AG04449 (cell line): ENCODE data around the gene PIEZO2.

Source experiments
- CTCF ChIA-PET: fragments of 350-600 bp; formaldehyde crosslinking; extraction: SDS; loops from one replicate; lab custom pipeline; 2021; ENCODE audit warnings: antibody characterized with exemption; lab: Yijun Ruan, JAX
- POLR2A ChIA-PET: fragments of 400-600, 350-600 bp; formaldehyde crosslinking; extraction: SDS; loops from one replicate; lab custom pipeline; 2020; ENCODE audit warnings: antibody characterized with exemption, inconsistent platforms; lab: Yijun Ruan, JAX
- DNase-seq: peaks from one replicate; pipeline ENCODE4 v3.0.0-alpha.2; 2010; ENCODE audit warnings: low read depth, low spot score
- H3K4me3 ChIP-seq: 2 replicates; pipeline ENCODE4 v1.5.1; 2011; ENCODE audit warnings: low read depth, mild to moderate bottlenecking, control low read depth, low read length
- CTCF ChIP-seq: IDR thresholded peaks from one replicate; pipeline ENCODE4 v1.5.1; 2011; ENCODE audit warnings: mild to moderate bottlenecking, moderate library complexity, low read length, control low read depth, inconsistent platforms; ENCODE audit not compliant: insufficient read depth; ENCODE audit errors: missing control alignments

The PIEZO2 gene

GRCh38 chr18:10985689-10986088, 163.7 kb downstream of the PIEZO2 start:
- ChIA-PET CTCF (no interaction called here), POLR2A (no interaction called here)
- TF ChIP-seq CTCF: no peak
- DNase-seq: no peak
- H3K4me3 ChIP-seq: no peak overlapping the region

DNA sequence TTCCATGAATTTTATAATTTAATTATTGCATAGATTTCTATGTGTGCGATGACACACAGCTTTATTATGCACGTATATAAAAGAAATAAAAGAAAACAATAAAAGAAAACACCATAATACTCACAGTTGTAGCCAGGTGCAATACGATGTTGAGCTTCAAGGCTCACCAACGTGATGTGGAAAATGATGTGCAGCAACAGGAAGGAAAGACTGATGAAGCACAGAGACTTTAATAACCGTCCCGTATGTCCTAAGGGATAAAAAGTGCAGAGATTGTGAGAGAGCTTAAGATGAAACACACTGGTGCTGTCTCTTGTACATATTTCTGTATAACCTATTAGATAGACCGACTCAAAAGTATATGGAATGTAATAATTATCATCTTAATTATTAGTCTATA, 170.0 kb downstream of the PIEZO2 start:
- POLR2A ChIA-PET: no interaction called here
- TF ChIP-seq CTCF: no peak
- no peak for DNase-seq
- H3K4me3 ChIP-seq: no peak overlapping the region
- CTCF ChIA-PET: no interaction called here

DNA sequence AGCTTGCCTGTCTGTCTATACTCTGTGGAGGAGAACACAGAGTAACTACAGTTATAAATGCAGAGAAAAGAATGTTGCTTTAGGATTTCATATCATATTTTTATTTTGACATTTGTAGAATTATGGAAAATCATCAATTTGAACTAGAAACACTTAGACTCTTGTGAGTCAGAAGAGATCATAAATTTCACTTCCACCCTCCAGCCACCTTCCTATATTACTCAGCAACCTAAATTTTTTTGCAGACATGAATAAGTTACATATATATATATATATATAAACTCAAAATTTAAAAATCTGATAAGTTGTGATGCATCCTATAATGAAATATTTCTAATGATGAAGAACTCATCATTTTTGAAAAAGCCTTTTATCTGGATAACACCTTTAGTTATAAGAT, 172.3 kb downstream of the PIEZO2 start:
- TF ChIP-seq CTCF: no peak
- ChIA-PET CTCF (no interaction called here), POLR2A (no interaction called here)
- no peak overlapping the region for H3K4me3 ChIP-seq
- no peak for DNase-seq

DNA sequence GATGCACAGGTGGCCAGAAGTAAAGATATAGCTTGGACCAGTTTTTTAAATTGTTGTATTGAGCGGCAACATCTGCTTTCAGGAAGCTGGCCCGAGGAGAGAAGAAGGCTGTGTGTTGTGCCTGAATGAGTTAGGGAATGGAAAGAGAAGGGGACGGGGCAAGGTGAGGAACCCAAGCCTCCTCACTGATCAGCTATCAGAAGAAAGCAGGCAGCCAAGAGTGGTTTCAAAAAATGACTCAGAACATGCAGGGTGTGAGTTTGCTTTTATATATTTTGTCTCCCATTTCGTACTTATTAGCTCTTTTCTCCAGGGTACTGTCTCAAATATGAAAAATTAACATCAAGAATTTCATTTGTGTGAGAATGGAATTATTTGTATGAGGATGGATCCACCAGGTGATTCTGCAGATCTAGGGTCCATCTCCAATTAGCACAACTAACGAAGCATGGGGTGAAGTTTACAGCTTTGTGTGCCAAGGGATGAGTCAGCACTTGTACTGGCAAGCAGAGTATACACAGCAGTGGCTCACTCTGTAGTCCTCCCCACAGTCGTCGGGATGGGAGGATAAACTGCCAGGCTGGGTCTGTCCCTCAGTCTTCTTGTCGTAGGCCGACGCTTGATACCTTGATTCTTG, 175.7 kb downstream of the PIEZO2 start:
- no peak for DNase-seq
- no peak for TF ChIP-seq CTCF
- POLR2A ChIA-PET: no interaction called here
- H3K4me3 ChIP-seq: no peak overlapping the region
- CTCF ChIA-PET: no interaction called here

- CTCF ChIA-PET: no interaction called here
- TF ChIP-seq CTCF: no peak
- H3K4me3 ChIP-seq: no peak overlapping the region
- DNase-seq: no peak
- POLR2A ChIA-PET: no interaction called here
Measured at GRCh38 chr18:10971717-10972116, 177.7 kb downstream of the PIEZO2 start.

GRCh38 chr18:10965119-10965518, 184.2 kb downstream of the PIEZO2 start:
- TF ChIP-seq CTCF: no peak
- CTCF ChIA-PET: no interaction called here
- DNase-seq: no peak
- H3K4me3 ChIP-seq: no peak overlapping the region
- POLR2A ChIA-PET: no interaction called here
